HepG2 (cell line): ENCODE data around the gene CLEC4M. TPM values are rescaled to one million over a fixed set of nuclear protein-coding genes. Genes with fewer than 3 reads are reported as not detected.

Experiments
- ATAC-seq: fragments of 200-7000 bp; cut with Tn5 transposase; 3 replicates; pipeline ENCODE4 v1.9.1; 2020; ENCODE audit warnings: mild to moderate bottlenecking, moderate library complexity
- BruUV-seq: library from RNA; stranded (reverse); fragments of 400-500 nt; replicated peaks from 2 replicates; lab custom pipeline; 2021; lab: Mats Ljungman, UMichigan
- CTCF ChIA-PET: fragments of 300-600 bp; formaldehyde crosslinking; extraction: SDS; loops from one replicate; lab custom pipeline; 2021; ENCODE audit warnings: low total read pairs, inconsistent platforms, low intra/inter-chr PET ratio; lab: Yijun Ruan, JAX
- POLR2A ChIA-PET: fragments of 350-600 bp; sonication (Branson Sonifier 250); formaldehyde crosslinking; loops from one replicate; lab custom pipeline; 2020; ENCODE audit warnings: antibody characterized with exemption, inconsistent platforms; lab: Yijun Ruan, JAX
- DNase-seq: peaks from one replicate; pipeline ENCODE4 v3.0.0-alpha.2; 2015; ENCODE audit warnings: low spot score
- FAIRE-seq: peaks from 3 replicates; lab custom pipeline; 2011; peaks lifted over from hg19 to GRCh38; lab: Jason Lieb, UNC
- H2AFZ ChIP-seq: one replicate; pipeline ENCODE4 v1.6.1; 2011; ENCODE audit warnings: low read length, inconsistent platforms
- H3K27ac ChIP-seq: fragments of 300-600 bp; 3 replicates; pipeline ENCODE4 v1.8.0; 2011; ENCODE audit warnings: mixed run types, mild to moderate bottlenecking, mixed read lengths, low read length, inconsistent platforms; ENCODE audit not compliant: insufficient read depth; ENCODE audit errors: extremely low read length
- H3K27me3 ChIP-seq, 2 experiments: fragments of 200-600 bp in 1 of 2; 2 replicates in 1 of 2; 3 replicates in 1 of 2; pipeline versions ENCODE4 v1.6.0 to v1.8.0; 2011; ENCODE audit warnings: low read length in 2 of 2, mild to moderate bottlenecking in 2 of 2, moderate library complexity in 2 of 2, inconsistent platforms in 1 of 2; ENCODE audit not compliant: insufficient read depth in 2 of 2, control insufficient read depth in 1 of 2
- H3K36me3 ChIP-seq, 2 experiments: fragments of 200-600 bp in 1 of 2; replicated peaks in 1 of 2; 2 replicates in 1 of 2; 3 replicates in 1 of 2; pipeline versions ENCODE4 v1.5.1 to v1.8.0; 2011; ENCODE audit warnings: low read length in 2 of 2, inconsistent platforms in 1 of 2; ENCODE audit not compliant: insufficient read depth in 2 of 2, control insufficient read depth in 1 of 2
- H3K4me1 ChIP-seq: 2 replicates; pipeline ENCODE4 v1.5.1; 2012; ENCODE audit warnings: low read length, inconsistent platforms; ENCODE audit not compliant: insufficient read depth
- H3K4me2 ChIP-seq: 2 replicates; pipeline ENCODE4 v1.6.0; 2011; ENCODE audit warnings: low read depth, low read length, inconsistent platforms
- H3K4me3 ChIP-seq, 3 experiments: fragments of 200-600 bp in 1 of 3; sonication (generic), shearing (Covaris generic) in 1 of 3; replicated peaks in 1 of 3; 2 replicates each; pipeline ENCODE4 v1.5.1; 2011 to 2016; ENCODE audit warnings: low read length in 3 of 3, inconsistent platforms in 2 of 3, low read depth in 2 of 3, mild to moderate bottlenecking in 2 of 3, control low read depth in 1 of 3, mixed read lengths in 1 of 3; ENCODE audit not compliant: insufficient read depth in 1 of 3
- H3K79me2 ChIP-seq: one replicate; pipeline ENCODE4 v1.6.1; 2011; ENCODE audit warnings: low read length, inconsistent platforms; ENCODE audit not compliant: insufficient read depth
- H3K9ac ChIP-seq: 2 replicates; pipeline ENCODE4 v1.6.0; 2011; ENCODE audit warnings: mild to moderate bottlenecking, low read depth, low read length, inconsistent platforms; ENCODE audit not compliant: insufficient read depth
- H3K9me3 ChIP-seq: 2 replicates; pipeline ENCODE4 v1.5.1; 2012; ENCODE audit warnings: mild to moderate bottlenecking, low read length
- H4K20me1 ChIP-seq: 2 replicates; pipeline ENCODE4 v1.6.0; 2011; ENCODE audit warnings: inconsistent platforms, mild to moderate bottlenecking, low read length, moderate library complexity; ENCODE audit not compliant: insufficient read depth
- RARA ChIP-seq: IDR thresholded peaks from 2 replicates; pipeline ENCODE4 v1.6.1; 2016; ENCODE audit warnings: missing genetic modification reagents, missing compliant biosample characterization
- TCF12 ChIP-seq, 2 experiments: fragments of 450-650 bp in 1 of 2; sonication (generic) in 1 of 2; formaldehyde crosslinking in 1 of 2; IDR thresholded peaks; 2 replicates each; pipeline versions ENCODE4 v1.6.1 to v1.8.0; 2017 to 2022; ENCODE audit warnings: antibody characterized with exemption in 1 of 2, mild to moderate bottlenecking in 1 of 2, missing genetic modification reagents in 1 of 2, moderate library complexity in 1 of 2
- ZNF274 ChIP-seq: sonication (generic); formaldehyde crosslinking; IDR thresholded peaks from 2 replicates; pipeline ENCODE4 v1.5.1; 2020; ENCODE audit warnings: mild to moderate bottlenecking, missing genetic modification reagents
- ZNF777 ChIP-seq: sonication (generic); formaldehyde crosslinking; IDR thresholded peaks from 2 replicates; pipeline ENCODE4 v1.4.0; 2020; ENCODE audit warnings: missing genetic modification reagents
- WGBS: methylation state at CpG from one replicate; pipeline ENCODE4 v1.1.6; 2017; ENCODE audit warnings: low lambda C conversion rate; 5-methylcytosine and 5-hydroxymethylcytosine counted together
- in situ Hi-C: cut with HindIII; loops from 2 replicates; pipeline ENCODE4 v1.10.0; 2017; ENCODE audit warnings: low pct_unique_long_range_greater_than_20kb; ENCODE audit not compliant: extremely low pct_ligation_motif_present
- intact Hi-C: fragments of 100-400 bp; cut with micrococcal nuclease; formaldehyde crosslinking; loops from one replicate; pipeline ENCODE4 v1.10.0; 2022; ENCODE audit not compliant: unreplicated experiment
- polyA plus RNA-seq, 8 experiments: library from polyadenylated mRNA; depleted of rRNA in 3 of 8; stranded (reverse) in 7 of 8; unstranded in 1 of 8; fragments of >200 nt; fragmentation: Illumina TruSeq in 4 of 8; extraction: Trizol in 4 of 8; gene quantifications; 2 replicates each; pipeline versions ENCODE4 v1.2.1 to v1.2.3, GENCODE V29; 2011 to 2016; ENCODE audit warnings: low read depth in 4 of 8, missing spikeins in 1 of 8, mixed read lengths in 1 of 8; ENCODE audit not compliant: insufficient read depth in 1 of 8
- total RNA-seq, 5 experiments: library from RNA; depleted of rRNA; stranded (reverse); fragments of >200 nt; fragmentation: Illumina TruSeq; extraction: Trizol; gene quantifications; 2 replicates each; pipeline ENCODE4 v1.2.3, GENCODE V29; 2016; ENCODE audit warnings: low read depth in 1 of 5
- TF ChIP-seq, protein P1 (sequence below): sonication (generic); formaldehyde crosslinking; IDR thresholded peaks from 2 replicates; pipeline ENCODE4 v1.5.0; 2020; ENCODE audit warnings: mild to moderate bottlenecking, missing genetic modification reagents
- TF ChIP-seq, protein P2 (sequence below): sonication (generic); formaldehyde crosslinking; IDR thresholded peaks from 2 replicates; pipeline ENCODE4 v1.5.0; 2020; ENCODE audit warnings: missing genetic modification reagents
- TF ChIP-seq, protein P3 (sequence below), 2 experiments: fragments of 450-650 bp in 1 of 2; sonication (generic) in 1 of 2; formaldehyde crosslinking in 1 of 2; IDR thresholded peaks; 2 replicates each; pipeline versions ENCODE4 v1.6.1 to v1.8.0; 2016 to 2022; ENCODE audit warnings: antibody characterized with exemption in 1 of 2, mild to moderate bottlenecking in 1 of 2, missing genetic modification reagents in 1 of 2
- TF ChIP-seq, protein P4 (sequence below): sonication (generic); formaldehyde crosslinking; IDR thresholded peaks from 2 replicates; pipeline ENCODE4 v1.4.0; 2020; ENCODE audit warnings: missing genetic modification reagents, borderline replicate concordance

Gene CLEC4M
- total and polyA plus RNA-seq, 2 of the 13 experiments (the other 11 are each of a cell fraction or from before 2014, with no cell fraction given), result not detected

DNA sequence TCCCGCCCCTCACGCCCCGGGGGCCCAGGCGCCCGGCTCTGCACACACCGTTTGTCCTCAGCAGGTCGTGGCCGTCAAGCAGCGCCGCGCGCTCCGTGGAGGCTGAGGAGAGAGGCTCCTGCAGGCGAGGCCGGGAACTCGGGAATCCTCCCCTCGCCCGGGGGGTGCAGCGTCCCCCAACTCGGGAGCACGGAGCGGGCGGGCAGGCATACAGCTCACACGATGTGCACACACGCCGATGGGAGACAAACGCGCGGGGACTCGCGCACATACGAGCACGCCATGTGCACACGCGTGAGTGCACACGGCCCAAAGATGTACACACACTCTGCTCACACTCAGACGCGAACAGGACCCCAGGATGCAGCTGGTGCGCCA lies 31.8 kb upstream of the CLEC4M start:
- ChIA-PET POLR2A (no interaction called here), CTCF (no interaction called here)
- no peaks in the 10 kb centered on the region for H4K20me1 ChIP-seq
- no peak overlapping the region for H3K9ac ChIP-seq
- no peak overlapping the region for H3K4me2 ChIP-seq
- no peak overlapping the region for H2AFZ ChIP-seq
- H3K9me3 ChIP-seq, result no peaks in the 10 kb centered on the region
- H3K79me2 ChIP-seq, result no peaks in the 10 kb centered on the region
- no peak overlapping the region for H3K27ac ChIP-seq
- no peaks in the 10 kb centered on the region for H3K36me3 ChIP-seq
- intact Hi-C loops (no loop called here), in situ Hi-C loops (no loop called here)
- DNase-seq (no peak), FAIRE-seq (no peak), ATAC-seq (no peak)
- 66% methylated on average over 24 of the region's 39 CpGs for WGBS
- no peaks in the 10 kb centered on the region for H3K4me1 ChIP-seq
- BruUV-seq, result no TSS peak
- no peak overlapping the region for H3K4me3 ChIP-seq
- peaks cover 1 to 31% of the 10 kb centered on the region in 2 experiments; a peak in 3 of 5 replicates for H3K27me3 ChIP-seq
- TF ChIP-seq, protein P1, sequence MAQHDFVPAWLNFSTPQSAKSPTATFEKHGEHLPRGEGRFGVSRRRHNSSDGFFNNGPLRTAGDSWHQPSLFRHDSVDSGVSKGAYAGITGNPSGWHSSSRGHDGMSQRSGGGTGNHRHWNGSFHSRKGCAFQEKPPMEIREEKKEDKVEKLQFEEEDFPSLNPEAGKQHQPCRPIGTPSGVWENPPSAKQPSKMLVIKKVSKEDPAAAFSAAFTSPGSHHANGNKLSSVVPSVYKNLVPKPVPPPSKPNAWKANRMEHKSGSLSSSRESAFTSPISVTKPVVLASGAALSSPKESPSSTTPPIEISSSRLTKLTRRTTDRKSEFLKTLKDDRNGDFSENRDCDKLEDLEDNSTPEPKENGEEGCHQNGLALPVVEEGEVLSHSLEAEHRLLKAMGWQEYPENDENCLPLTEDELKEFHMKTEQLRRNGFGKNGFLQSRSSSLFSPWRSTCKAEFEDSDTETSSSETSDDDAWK (CRISPR knock-in tag), result no peak
- TF ChIP-seq, protein P2, sequence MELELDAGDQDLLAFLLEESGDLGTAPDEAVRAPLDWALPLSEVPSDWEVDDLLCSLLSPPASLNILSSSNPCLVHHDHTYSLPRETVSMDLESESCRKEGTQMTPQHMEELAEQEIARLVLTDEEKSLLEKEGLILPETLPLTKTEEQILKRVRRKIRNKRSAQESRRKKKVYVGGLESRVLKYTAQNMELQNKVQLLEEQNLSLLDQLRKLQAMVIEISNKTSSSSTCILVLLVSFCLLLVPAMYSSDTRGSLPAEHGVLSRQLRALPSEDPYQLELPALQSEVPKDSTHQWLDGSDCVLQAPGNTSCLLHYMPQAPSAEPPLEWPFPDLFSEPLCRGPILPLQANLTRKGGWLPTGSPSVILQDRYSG (CRISPR knock-in tag), result no peak
- TF ChIP-seq TCF12 (IDR thresholded peaks at IDR 0.05) (no peak), TCF12 (CRISPR knock-in tag; IDR thresholded peaks at IDR 0.05) (no peak), ZNF777 (CRISPR knock-in tag) (no peak), ZNF274 (CRISPR knock-in tag) (no peak), RARA (no peak)
- TF ChIP-seq, protein P3, sequence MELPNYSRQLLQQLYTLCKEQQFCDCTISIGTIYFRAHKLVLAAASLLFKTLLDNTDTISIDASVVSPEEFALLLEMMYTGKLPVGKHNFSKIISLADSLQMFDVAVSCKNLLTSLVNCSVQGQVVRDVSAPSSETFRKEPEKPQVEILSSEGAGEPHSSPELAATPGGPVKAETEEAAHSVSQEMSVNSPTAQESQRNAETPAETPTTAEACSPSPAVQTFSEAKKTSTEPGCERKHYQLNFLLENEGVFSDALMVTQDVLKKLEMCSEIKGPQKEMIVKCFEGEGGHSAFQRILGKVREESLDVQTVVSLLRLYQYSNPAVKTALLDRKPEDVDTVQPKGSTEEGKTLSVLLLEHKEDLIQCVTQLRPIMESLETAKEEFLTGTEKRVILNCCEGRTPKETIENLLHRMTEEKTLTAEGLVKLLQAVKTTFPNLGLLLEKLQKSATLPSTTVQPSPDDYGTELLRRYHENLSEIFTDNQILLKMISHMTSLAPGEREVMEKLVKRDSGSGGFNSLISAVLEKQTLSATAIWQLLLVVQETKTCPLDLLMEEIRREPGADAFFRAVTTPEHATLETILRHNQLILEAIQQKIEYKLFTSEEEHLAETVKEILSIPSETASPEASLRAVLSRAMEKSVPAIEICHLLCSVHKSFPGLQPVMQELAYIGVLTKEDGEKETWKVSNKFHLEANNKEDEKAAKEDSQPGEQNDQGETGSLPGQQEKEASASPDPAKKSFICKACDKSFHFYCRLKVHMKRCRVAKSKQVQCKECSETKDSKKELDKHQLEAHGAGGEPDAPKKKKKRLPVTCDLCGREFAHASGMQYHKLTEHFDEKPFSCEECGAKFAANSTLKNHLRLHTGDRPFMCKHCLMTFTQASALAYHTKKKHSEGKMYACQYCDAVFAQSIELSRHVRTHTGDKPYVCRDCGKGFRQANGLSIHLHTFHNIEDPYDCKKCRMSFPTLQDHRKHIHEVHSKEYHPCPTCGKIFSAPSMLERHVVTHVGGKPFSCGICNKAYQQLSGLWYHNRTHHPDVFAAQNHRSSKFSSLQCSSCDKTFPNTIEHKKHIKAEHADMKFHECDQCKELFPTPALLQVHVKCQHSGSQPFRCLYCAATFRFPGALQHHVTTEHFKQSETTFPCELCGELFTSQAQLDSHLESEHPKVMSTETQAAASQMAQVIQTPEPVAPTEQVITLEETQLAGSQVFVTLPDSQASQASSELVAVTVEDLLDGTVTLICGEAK (IDR thresholded peaks at IDR 0.05), result no peak
- TF ChIP-seq, protein P3 (CRISPR knock-in tag; IDR thresholded peaks at IDR 0.05), result no peak
- TF ChIP-seq, protein P4, sequence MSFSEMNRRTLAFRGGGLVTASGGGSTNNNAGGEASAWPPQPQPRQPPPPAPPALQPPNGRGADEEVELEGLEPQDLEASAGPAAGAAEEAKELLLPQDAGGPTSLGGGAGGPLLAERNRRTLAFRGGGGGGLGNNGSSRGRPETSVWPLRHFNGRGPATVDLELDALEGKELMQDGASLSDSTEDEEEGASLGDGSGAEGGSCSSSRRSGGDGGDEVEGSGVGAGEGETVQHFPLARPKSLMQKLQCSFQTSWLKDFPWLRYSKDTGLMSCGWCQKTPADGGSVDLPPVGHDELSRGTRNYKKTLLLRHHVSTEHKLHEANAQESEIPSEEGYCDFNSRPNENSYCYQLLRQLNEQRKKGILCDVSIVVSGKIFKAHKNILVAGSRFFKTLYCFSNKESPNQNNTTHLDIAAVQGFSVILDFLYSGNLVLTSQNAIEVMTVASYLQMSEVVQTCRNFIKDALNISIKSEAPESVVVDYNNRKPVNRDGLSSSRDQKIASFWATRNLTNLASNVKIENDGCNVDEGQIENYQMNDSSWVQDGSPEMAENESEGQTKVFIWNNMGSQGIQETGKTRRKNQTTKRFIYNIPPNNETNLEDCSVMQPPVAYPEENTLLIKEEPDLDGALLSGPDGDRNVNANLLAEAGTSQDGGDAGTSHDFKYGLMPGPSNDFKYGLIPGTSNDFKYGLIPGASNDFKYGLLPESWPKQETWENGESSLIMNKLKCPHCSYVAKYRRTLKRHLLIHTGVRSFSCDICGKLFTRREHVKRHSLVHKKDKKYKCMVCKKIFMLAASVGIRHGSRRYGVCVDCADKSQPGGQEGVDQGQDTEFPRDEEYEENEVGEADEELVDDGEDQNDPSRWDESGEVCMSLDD (CRISPR knock-in tag), result no peak
